HK-2 (cell line): ENCODE results near the gene DOCK1.

Source experiments
- DNase-seq: peaks from one replicate; pipeline ENCODE4 v3.0.0-alpha.2; 2018; ENCODE audit not compliant: unreplicated experiment

DOCK1 gene

DNA sequence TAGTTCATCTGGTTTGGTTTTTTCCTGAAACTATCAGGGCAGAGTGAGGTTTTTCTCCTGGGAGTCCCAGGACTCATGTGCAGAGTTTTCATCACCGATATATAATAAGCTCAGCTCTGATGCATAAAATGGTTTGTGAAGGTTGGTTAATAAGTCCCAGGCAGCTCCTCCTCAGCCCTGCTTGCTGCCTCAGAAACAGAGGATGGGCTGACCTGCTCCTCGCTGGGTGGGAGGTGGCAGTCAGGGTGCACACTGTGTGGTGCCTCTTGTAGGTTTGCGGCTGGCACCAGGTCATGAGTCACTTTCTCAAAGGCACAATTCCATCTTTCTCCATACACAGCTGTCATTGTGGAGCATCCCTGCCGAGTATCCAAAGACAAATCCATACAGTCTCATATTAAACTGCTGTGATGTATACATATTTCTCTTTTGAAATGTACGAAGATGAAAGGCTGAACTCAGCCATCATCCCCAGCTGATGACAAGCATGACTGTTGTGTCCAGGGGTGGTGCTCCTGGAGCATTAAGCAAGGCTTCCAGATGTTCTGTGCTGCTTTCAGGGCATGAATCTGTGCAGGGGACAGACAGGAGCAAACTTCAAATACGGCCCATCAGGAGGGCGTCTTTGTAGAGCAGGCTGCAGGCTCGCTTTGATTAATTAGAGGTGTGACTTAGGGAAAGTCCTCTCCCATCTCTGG, 518.1 kb downstream of the DOCK1 start:
- DNase-seq: no peak

DNA sequence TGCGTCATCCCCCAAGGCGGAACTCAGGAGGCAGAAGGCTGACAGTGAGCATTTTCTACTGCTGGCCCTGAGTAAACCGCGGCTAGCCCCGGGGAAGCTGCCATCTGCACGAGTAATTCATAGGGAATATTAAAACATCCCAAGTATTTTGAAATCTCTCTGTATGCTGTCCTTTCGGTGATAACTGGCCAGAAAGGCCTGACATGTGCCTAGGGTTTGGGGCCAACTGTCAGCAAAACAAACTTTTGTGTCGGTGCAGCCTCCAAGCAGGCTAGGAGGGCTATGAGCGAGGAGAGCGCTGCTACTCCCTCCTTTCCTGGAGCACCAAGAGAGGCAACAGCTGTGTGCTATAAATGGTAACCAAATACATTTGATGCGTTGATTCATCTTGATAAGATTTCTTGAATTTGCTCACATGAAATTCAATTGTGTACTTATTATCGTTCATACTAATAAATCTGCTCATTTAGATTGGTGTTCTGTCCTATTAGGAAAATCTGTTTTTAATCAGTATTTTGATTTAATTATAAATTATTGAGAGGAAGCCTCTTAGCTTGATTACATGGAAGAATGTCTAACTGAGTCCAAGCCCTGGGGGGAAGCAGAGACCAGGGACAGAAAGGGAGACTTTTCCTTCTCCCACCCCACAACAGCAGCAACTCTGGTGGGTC, 519.5 kb downstream of the DOCK1 start:
- DNase-seq: no peak

DNA sequence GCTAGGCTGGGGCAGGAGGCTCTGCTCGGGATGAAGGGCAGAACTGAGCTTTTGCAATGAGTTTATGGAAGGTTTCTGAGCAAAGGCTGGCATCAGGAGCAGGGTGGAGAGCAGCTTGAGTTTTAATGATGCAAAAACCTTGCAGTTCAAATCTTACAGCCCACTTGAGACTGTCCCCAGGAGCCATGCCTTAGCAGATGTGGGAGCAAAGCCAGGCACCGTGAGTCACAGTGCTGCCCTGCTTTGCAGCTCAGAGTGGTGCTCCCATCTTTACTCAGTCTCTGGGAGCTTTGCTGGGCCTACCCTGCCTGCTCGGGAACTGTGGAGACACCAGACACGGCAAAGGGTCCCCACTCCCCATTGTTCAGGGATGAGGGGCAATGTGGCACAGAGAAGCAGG, 521.5 kb downstream of the DOCK1 start:
- DNase-seq: no peak

DNA sequence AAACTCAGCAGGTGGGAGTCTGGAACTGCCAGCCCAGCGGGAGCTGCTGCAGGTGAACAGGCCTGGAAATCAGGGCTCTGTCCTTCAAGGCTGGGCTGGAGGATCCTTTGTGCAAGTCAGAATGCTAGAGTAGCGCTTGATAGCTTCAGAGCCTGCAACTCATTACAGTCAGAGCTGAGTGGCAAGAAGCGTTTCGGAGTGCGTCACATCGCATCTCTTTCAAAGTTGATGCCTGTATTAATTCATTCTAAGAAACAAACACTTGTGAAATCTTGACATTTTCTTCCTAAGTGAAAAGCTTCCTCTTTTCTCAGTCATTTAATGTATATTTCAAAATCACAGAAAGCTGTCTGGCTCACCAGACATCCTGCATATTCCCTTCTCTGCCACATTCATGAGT, 522.7 kb downstream of the DOCK1 start:
- DNase-seq: no peak

DNA sequence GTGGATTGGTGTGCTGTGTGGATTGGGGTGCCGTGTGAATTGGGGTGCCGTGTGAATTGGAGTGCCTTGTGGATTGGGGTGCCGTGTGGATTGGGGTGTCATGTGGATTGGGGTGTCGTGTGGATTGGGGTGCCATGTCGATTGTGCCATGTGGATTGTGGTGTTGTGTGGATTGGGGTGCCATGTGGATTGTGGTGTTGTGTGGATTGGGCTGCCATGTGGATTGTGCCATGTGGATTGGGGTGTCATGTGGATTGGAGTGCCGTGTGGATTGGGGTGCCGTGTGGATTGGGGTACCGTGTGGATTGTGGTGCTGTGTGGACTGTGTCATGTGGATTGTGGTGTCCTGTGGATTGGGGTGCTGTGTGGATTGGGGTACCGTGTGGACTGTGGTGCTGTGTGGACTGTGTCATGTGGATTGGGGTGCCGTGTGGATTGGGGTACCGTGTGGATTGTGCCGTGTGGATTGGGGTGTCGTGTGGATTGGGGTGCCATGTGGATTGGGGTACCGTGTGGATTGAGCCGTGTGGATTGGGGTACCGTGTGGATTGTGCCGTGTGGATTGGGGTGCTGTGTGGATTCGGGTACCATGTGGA, 523.3 kb downstream of the DOCK1 start:
- DNase-seq: no peak

DNA sequence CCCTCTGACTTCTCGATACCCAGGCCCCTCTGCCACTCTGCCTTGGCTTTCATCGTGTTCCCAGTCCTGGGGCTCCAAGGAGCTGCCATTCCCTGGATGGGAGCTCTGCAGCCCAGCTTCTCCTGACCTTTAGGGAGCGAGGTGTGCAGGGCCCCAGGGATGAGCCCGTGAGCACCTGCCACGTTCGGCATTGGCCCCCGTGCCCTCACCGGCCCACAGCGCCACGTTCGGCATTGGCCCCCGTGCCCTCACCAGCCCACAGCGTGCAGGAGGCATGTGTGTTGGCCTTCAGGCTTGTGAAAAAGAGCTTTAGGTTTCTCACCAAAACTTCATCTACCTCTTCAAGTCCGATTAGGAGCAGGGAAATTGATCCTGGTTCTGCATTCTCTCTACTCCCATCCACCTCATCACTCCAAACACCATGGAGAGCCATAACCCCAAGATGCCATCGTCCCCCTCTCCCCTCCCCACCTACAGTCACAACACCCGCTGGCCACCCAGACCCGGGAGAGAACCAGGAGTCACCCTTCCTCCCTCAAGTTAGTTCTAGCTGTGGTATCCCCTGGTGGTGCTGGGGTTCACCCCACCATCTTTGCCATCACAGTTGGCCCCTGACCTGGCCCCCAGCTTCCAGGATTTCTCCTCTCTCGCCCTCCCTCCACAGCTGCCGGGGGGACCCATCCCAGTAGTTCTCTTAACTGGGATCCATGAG, 524.5 kb downstream of the DOCK1 start:
- DNase-seq: no peak

DNA sequence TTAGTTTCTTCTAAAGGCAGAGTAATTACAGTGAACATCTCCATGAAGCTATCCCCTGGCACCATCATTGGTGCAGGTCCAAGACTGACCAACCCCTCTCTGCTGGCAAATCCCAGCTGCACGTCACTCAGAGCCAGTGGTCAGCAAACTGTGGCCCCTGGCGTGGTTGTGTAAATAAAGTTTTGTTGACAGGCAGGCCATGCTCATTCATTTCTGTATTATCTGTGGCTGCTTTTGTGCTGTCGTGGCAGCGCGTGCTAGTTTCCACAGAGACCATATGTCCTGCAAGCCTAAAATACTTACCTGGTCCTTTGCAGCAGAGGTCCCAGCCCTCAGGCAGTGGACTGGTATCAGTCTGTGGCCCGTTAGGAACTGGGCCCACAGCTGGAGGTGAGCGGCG, 526.3 kb downstream of the DOCK1 start:
- no peak for DNase-seq

DNA sequence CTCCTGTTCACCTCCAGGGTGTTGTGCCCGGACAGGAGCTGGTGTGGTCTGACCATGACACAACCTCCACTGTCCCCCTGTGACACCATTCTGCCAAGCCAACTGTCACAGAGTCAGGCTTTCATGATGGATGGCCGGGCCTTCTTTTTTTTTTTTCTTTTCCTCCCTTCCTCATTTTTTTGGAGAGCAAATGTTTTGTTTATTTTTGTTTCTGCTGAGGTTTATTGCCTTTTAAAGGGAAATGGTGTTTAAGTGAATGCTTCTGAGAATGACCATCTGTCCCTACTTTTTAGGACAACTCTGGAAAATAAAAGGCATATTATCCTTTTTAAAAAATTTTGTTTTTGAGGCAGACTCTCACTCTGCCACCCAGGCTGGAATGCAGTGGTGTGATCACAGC, 528.8 kb downstream of the DOCK1 start:
- DNase-seq: no peak

DNA sequence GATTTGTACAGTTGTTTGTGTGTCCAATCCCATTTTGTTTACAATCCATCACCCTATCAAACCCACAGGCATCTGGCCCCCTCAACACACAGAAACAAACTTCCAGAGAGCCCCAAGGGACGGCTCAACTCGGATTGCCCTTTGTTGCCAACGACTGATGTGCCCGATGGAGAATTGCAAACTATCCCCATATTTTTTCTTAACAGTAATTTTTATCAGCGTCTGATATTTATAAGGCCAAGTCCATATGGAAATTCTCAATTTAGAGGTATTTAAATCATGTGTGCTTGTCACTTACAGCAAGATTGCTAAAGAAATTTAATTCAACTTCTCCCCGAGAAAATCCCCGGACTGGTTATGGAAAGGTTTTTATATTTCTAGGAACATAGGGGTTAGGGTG, 530.0 kb downstream of the DOCK1 start:
- no peak for DNase-seq

DNA sequence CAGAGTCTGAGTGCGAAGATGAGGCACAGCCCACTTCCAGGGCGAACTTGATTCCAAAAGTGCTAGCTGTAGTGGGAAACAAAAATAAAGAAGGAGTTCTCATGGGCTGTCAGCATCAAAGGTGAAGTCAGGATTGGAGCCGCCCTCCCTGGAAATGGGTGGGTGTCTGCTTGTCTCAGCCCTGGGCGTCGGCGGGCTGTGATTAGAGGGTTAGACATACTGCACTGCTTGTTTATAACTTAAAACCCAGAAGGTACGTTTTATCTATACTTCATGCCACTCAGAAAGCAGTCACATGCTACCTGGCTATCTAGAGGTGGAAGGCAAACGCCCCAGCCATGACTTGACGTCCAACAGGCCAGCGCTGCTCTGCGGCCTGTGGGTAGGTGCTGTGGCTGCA, 535.1 kb downstream of the DOCK1 start:
- no peak for DNase-seq

DNA sequence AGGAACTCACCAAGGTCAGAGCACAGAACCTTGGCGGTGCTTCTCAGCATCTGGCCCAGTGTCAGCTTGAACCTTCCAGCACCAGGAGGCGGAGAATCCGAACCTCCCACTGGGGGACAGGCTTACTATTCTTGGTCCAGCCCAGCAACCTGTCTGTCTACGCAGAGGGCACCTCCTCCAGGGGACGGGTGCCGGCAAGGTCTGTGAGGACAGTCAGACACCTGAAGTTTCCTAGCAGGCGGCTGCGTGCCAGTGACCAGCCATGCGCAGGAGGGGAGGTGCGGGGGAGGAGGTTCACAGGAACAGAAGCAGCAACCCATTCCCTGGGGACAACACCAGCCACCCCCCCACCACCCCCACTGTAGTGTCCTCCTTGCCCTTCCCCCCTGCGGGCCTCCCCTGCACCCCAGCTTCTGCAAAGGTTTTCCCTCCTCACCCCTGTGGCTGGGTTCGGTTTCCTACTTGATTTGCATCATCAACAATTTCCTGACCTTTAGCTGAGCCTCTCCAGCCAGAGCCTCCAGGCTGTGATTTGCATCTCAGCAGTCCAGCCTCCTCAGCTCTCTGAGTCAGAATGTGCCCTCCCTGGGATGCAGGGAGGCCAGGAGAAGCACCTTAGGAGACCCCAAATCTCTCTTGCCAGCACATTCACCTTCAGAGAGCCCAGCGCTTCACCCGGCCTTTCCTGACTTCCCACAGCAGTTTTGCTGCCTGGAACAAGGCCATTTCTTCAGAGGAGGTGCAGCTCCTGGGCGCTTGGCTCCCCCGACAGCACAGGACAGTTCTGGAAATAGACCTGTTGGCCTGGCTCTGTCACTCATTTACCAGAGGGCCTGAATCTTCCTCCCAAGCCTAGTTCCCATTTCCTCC, 536.4 kb downstream of the DOCK1 start:
- DNase-seq: peak; percentile 61

DNA sequence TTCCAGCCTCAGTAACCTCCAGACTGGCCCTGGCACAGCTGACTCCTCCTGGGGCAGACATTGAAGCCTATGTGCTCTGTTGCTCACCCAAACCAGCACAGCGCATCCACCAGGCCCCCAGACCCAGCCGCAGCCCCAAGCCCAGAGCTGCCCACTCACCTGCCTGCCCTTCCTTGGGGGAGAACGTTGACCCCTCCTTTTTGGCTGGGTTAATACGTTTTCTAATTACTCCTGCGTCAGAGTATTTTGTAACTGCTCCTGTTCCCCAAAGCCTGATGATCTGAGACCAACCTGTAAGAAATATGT, 536.9 kb downstream of the DOCK1 start:
- DNase-seq: no peak

DNA sequence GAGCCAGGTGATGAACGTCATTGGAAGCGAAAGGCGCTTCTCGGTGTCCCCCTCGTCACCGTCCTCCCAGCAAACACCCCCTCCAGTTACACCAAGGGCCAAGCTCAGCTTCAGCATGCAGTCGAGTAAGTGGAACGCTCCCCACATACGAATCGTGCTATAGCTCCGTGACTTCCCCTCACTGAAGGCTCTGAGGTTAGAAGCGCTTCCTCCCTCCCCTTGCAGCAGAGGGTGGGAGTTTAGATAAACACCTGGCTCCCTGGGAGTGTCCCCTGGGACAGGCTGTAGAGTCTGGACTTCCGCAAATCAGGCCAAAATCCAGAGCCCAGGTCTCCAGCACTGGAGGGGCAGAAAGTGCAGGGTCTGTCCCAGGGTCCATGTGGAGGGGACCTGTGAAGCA, 538.9 kb downstream of the DOCK1 start:
- DNase-seq: no peak

DNA sequence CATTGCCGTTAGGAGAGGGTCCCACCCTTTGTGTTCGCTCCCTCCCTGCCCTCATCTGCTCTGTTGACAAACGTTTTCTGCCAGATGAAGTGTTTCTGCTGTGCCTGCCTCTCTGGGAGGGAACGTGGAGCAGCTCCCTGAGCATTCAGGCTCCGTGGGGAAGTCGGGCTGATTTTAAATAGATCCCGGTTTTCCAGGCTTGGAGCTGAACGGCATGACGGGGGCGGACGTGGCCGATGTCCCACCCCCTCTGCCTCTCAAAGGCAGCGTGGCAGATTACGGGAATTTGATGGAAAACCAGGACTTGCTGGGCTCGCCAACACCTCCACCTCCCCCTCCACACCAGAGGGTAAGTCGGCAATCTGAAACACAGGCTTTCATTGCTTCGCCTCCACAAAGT, 542.0 kb downstream of the DOCK1 start:
- no peak for DNase-seq

DNA sequence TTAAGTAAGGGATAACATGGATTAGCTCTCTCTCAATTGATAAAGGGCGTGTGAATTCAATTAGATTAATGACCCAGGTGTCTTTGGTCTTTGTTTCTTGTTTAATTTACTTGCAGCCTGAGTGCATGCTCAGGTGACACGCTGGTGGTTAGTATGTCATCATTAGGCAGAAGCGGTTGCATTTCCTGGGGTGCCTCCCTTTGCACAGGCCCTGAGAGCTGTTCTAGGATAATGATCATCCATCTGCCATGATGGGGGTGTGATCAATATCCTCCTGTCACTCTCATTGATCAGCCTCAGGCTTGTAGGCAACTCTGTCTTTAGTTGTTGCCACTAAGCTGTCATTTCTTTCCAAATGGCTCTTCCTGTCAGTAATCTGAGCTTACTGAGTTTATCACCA, 544.3 kb downstream of the DOCK1 start:
- DNase-seq: no peak

DNA sequence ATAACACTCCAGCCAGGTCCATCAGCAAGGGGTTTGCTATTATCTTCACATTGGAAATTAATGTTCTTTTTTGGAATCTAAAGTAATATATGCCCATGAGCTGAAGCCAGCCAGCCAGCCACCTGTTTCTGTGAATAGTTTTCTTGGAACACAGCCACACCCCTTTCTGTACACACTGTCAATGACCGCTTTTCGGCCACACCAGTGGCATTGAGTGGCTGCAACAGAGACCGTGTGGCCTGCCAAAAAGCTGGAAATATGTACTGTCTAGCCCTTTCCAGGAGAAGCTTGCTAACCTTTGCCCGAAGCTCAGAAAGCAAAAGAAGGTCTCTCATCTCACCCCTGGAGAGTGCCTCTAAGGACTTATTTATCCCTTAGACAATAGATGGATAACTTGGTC, 545.4 kb downstream of the DOCK1 start:
- DNase-seq: no peak

DNA sequence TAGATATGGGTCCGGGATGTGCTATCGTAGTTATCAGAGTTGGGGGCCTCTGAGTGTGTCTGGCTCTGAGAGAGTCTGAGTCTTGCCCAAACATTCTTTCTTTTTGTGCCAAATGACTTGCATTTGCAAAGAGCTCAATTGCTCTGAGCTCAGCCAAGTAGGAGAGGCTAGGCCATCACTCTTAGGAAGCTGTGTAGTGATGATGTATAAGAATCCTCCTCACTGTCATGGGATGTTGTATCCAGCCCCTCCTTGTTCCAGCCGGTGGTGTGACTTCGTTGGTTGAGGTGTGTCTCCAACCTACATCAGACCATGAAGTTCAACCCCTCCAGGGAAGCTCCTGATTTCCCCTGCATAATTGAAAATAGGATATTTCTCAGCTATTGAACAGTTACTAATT, 546.4 kb downstream of the DOCK1 start:
- no peak for DNase-seq

DNA sequence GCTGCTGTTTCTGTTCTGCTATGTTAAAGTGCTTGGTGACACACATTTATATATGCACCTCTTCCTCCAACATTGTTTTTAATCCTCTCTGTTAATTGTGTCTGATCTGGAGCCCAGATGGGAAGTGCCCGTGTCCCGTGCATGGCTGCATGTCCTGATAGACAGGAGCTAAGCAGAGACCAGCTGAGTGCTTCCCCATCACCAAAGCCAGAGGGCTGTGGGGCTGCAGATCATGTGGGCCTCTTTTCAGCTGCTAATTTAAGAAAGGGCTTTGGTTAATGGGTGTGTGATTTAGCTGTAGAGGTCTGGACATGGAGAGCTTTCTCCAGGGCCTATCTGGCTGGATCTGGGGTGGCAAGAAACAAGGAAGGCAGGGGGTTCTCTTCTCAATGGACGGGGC, 547.3 kb downstream of the DOCK1 start:
- DNase-seq: no peak

DNA sequence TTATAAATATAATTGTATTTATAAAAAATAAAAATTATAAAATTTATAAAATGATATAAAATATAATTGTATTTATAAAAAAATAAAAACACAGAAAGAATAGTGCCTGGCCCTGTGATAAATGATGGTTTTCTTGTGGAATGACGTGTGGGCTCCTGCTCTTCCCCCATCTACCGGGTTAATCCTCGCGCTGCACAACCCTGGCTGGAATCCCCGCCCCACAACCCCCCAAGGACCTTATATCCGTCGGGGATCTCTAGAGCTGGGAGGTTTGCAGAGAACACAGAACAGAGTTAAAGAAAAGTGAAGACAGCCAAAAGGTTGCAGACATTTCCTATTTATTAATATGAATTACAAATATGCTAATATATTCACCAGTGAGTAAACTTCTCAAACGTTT, 548.5 kb downstream of the DOCK1 start:
- no peak for DNase-seq

DNA sequence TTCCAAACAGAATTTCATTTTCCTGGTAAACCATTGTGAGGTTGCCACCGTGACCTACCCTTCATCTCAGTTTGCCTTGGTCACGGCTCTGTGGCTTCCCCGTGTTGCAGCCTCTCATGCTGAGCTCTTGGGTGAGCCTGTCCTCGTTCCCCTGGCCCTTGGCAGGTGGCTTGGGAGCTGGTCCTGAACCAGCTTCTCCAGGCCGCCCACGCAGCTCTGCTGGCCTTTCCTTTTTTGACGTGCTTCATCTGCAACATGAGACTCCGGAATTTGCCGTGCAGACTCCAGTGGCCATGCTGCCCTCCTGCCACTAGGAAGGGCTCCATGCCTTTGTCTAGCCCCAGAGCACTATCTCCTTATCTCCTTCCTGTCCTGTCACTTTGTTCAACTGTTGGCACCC, 550.9 kb downstream of the DOCK1 start:
- no peak for DNase-seq

DNA sequence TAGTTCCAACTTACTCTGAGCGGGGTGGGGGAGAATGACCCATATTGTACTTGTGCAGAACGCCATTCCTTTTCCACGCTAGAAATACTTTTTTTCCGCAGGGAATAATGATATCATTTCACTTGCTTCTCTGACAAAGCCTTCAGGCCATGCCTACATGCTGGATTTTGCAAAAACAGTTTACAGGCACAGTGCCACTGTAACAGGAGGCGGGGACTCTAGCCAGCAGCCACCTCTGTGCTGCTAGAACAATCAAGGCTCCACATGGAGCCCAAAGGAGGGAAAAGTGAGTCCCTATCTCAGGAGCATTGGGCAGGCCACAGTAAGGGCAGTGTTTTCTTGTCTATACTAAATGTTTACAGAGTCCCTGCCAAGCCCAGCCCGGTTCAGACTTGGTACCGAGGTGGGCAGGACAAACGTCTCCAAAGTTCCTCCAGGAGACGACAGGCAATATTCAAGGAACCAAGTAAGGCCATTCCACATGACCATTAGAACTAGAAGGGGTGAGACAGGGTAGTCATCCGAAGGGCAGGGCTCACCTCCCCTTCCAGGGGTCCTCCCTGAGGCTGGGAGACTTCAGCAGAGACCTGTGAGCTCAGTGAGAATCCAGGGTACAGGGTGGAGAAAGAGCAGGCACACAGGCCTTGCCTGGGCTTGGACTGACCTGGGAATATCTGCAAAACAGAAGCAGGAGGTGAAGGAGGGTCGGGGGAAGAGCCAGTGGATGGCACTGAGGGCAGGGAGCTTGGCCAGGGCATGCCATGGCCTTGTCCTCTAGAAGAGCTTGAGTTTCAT, 553.0 kb downstream of the DOCK1 start:
- no peak for DNase-seq
